NCI-H1105 (cell line): ENCODE results near the gene PRKAG2.

ENCODE experiments used
- DNase-seq: peaks from one replicate; lab custom pipeline; 2025; lab: John Stamatoyannopoulos, UW

The PRKAG2 gene

GRCh38 chr7:151614019-151614418, 262.9 kb downstream of the PRKAG2 start:
- DNase-seq = no peak

GRCh38 chr7:151611878-151612277, 265.0 kb downstream of the PRKAG2 start:
- no peak for DNase-seq

- DNase-seq = no peak
Observed at GRCh38 chr7:151611041-151611440, 265.9 kb downstream of the PRKAG2 start.

- no peak for DNase-seq
Observed at GRCh38 chr7:151608031-151608551, 268.8 kb downstream of the PRKAG2 start.

- no peak for DNase-seq
Observed at GRCh38 chr7:151607464-151607867, 269.4 kb downstream of the PRKAG2 start.

GRCh38 chr7:151603951-151604350, 273.0 kb downstream of the PRKAG2 start:
- DNase-seq = no peak

- no peak for DNase-seq
Observed at GRCh38 chr7:151601521-151602305, 275.2 kb downstream of the PRKAG2 start.

GRCh38 chr7:151600331-151600730, 276.6 kb downstream of the PRKAG2 start:
- DNase-seq = no peak

GRCh38 chr7:151599401-151600227, 277.3 kb downstream of the PRKAG2 start:
- no peak for DNase-seq

GRCh38 chr7:151597541-151598444, 279.1 kb downstream of the PRKAG2 start:
- DNase-seq = no peak

- no peak for DNase-seq
Observed at GRCh38 chr7:151595702-151596350, 281.1 kb downstream of the PRKAG2 start.

GRCh38 chr7:151592868-151593486, 283.9 kb downstream of the PRKAG2 start:
- DNase-seq = no peak

- DNase-seq = no peak
Observed at GRCh38 chr7:151592330-151592729, 284.6 kb downstream of the PRKAG2 start.

- DNase-seq = no peak
Observed at GRCh38 chr7:151591866-151592265, 285.0 kb downstream of the PRKAG2 start.

GRCh38 chr7:151590850-151591771, 285.8 kb downstream of the PRKAG2 start:
- DNase-seq = no peak

- no peak for DNase-seq
Observed at GRCh38 chr7:151590071-151590849, 286.7 kb downstream of the PRKAG2 start.

GRCh38 chr7:151588982-151589381, 287.9 kb downstream of the PRKAG2 start:
- DNase-seq = no peak

- DNase-seq = no peak
Observed at GRCh38 chr7:151586531-151587260, 290.2 kb downstream of the PRKAG2 start.
